PC-9 (cell line): ENCODE data around the gene ARFGAP1. TPM values are rescaled to one million over a fixed set of nuclear protein-coding genes. Genes with fewer than 3 reads are reported as not detected.

Source experiments
- BruUV-seq: library from RNA; stranded (reverse); fragments of 400-500 nt; replicated peaks from 2 replicates; lab custom pipeline; 2021; lab: Mats Ljungman, UMichigan
- CTCF ChIA-PET: fragments of 300-600 bp; sonication (Branson Sonifier 250); formaldehyde crosslinking; loops from one replicate; lab custom pipeline; 2022; ENCODE audit warnings: antibody characterized with exemption; lab: Charles Lee
- POLR2A ChIA-PET: fragments of 300-600 bp; sonication (Branson Sonifier 250); formaldehyde crosslinking; loops from one replicate; lab custom pipeline; 2022; ENCODE audit warnings: antibody characterized with exemption; ENCODE audit not compliant: unreplicated experiment; lab: Charles Lee
- DNase-seq, 2 experiments: peaks; one replicate each; pipeline versions ENCODE4 v3.0.0 to v3.0.0-alpha.2; 2015 to 2022; ENCODE audit warnings: mixed read lengths in 1 of 2
- H2AFZ ChIP-seq: fragments of 200-600 bp; sonication (generic); 2 replicates; pipeline ENCODE4 v1.8.1; 2017; ENCODE audit warnings: antibody characterized with exemption
- H3F3A ChIP-seq: fragments of 200-600 bp; sonication (generic); 2 replicates; pipeline ENCODE4 v1.8.1; 2017; ENCODE audit warnings: antibody characterized with exemption, mild to moderate bottlenecking, low read depth; ENCODE audit not compliant: insufficient read depth
- H3K27ac ChIP-seq: fragments of 200-600 bp; sonication (generic); 2 replicates; pipeline ENCODE4 v1.6.1; 2016; ENCODE audit warnings: mixed run types
- H3K27me3 ChIP-seq: fragments of 200-600 bp; sonication (generic); 2 replicates; pipeline ENCODE4 v1.6.1; 2016; ENCODE audit warnings: low read depth, mixed run types; ENCODE audit not compliant: insufficient read depth
- H3K36me3 ChIP-seq: fragments of 200-600 bp; sonication (generic); 2 replicates; pipeline ENCODE4 v1.6.1; 2016; ENCODE audit warnings: low read depth, mixed run types
- H3K4me1 ChIP-seq: fragments of 200-600 bp; sonication (generic); replicated peaks from 2 replicates; pipeline ENCODE4 v1.6.1; 2016; ENCODE audit warnings: mixed run types; ENCODE audit not compliant: insufficient read depth
- H3K4me2 ChIP-seq: fragments of 200-600 bp; sonication (generic); 2 replicates; pipeline ENCODE4 v1.6.1; 2017; ENCODE audit warnings: mixed run types
- H3K4me3 ChIP-seq: fragments of 200-600 bp; sonication (generic); 2 replicates; pipeline ENCODE4 v1.6.1; 2016; ENCODE audit warnings: mixed run types
- H3K79me2 ChIP-seq: fragments of 200-600 bp; sonication (generic); 2 replicates; pipeline ENCODE4 v1.6.1; 2017; ENCODE audit warnings: low read depth, mixed run types
- H3K9me2 ChIP-seq: fragments of 200-600 bp; sonication (generic); 2 replicates; pipeline ENCODE4 v1.8.1; 2017; ENCODE audit warnings: mild to moderate bottlenecking; ENCODE audit not compliant: insufficient read depth
- H3K9me3 ChIP-seq: fragments of 200-600 bp; sonication (generic); 2 replicates; pipeline ENCODE4 v1.8.1; 2016; ENCODE audit warnings: low read depth; ENCODE audit not compliant: insufficient read depth
- H4K20me1 ChIP-seq: fragments of 200-600 bp; sonication (generic); 2 replicates; pipeline ENCODE4 v1.8.1; 2017; ENCODE audit not compliant: insufficient read depth
- EZH2 ChIP-seq: fragments of 200-600 bp; sonication (generic); IDR thresholded peaks from 2 replicates; pipeline ENCODE4 v1.8.0; 2017; ENCODE audit warnings: antibody characterized with exemption, low read depth
- intact Hi-C: fragments of 100-400 bp; cut with micrococcal nuclease; formaldehyde crosslinking; loops from one replicate; pipeline ENCODE4 v1.10.0; 2022; ENCODE audit not compliant: unreplicated experiment
- total RNA-seq: library from RNA; stranded (reverse); gene quantifications from 2 replicates; pipeline ENCODE4 v1.2.3, GENCODE V29; 2021
- TF ChIP-seq, protein P1 (sequence below): fragments of 200-600 bp; sonication (generic); conservative IDR thresholded peaks from 2 replicates; pipeline ENCODE4 v1.6.1; 2017; ENCODE audit warnings: mixed run types, antibody characterized with exemption, mild to moderate bottlenecking, moderate library complexity

Gene ARFGAP1
- total RNA-seq, 1 experiment from 2014 or later, result 89.0 TPM

DNA sequence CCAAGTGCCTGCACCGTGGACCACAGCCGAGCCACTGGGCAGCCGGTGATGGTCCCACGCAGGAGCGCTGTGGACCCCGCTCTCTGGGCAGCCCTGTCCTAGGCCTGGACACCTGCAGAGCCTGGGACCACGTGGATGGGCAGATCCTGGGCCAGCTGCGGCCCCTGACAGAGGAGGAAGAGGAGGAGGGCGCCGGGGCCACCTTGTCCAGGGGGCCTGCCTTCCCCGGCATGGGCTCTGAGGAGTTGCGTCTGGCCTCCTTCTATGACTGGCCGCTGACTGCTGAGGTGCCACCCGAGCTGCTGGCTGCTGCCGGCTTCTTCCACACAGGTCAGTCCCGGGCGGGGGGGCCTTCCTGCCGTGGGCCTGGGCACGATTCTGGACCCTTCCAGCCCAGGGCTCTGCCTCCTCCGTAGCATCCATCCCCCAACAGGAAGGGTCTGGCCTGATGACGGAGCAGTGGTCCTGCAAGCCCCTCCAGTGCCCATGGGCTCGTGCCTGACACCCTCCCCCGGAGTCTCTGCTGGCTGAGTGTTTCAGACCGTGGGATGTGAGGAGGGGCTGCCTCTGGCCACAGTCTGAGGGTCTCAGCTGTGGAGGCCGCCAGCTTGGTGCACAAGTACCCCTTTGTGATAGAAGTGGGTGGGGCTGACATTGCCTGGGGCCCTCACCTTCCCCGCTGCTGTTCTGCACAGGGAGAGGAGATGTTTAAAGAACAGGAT is 36.3 kb upstream of the ARFGAP1 start:
- Histone ChIP-seq H3K79me2 (no peaks in the 10 kb centered on the region), H3K9me3 (no peaks in the 10 kb centered on the region), H3K4me1 (peaks cover 32% of the 10 kb centered on the region), H2AFZ (no peak overlapping the region), H3K27ac (no peak overlapping the region), H3F3A (peaks cover 23% of the 10 kb centered on the region; the same call in 1 of the 2 replicates), H3K9me2 (no peaks in the 10 kb centered on the region), H4K20me1 (no peaks in the 10 kb centered on the region), H3K36me3 (no peaks in the 10 kb centered on the region), H3K27me3 (no peaks in the 10 kb centered on the region), H3K4me2 (no peak overlapping the region), H3K4me3 (no peak overlapping the region)
- CTCF ChIA-PET, result no interaction called here
- TF ChIP-seq, protein P1, sequence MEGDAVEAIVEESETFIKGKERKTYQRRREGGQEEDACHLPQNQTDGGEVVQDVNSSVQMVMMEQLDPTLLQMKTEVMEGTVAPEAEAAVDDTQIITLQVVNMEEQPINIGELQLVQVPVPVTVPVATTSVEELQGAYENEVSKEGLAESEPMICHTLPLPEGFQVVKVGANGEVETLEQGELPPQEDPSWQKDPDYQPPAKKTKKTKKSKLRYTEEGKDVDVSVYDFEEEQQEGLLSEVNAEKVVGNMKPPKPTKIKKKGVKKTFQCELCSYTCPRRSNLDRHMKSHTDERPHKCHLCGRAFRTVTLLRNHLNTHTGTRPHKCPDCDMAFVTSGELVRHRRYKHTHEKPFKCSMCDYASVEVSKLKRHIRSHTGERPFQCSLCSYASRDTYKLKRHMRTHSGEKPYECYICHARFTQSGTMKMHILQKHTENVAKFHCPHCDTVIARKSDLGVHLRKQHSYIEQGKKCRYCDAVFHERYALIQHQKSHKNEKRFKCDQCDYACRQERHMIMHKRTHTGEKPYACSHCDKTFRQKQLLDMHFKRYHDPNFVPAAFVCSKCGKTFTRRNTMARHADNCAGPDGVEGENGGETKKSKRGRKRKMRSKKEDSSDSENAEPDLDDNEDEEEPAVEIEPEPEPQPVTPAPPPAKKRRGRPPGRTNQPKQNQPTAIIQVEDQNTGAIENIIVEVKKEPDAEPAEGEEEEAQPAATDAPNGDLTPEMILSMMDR, result no peak
- TF ChIP-seq EZH2, result no peak
- no TSS peak for BruUV-seq
- no peak for DNase-seq
- intact Hi-C loops, result no loop called here
- POLR2A ChIA-PET, result no interaction called here

DNA sequence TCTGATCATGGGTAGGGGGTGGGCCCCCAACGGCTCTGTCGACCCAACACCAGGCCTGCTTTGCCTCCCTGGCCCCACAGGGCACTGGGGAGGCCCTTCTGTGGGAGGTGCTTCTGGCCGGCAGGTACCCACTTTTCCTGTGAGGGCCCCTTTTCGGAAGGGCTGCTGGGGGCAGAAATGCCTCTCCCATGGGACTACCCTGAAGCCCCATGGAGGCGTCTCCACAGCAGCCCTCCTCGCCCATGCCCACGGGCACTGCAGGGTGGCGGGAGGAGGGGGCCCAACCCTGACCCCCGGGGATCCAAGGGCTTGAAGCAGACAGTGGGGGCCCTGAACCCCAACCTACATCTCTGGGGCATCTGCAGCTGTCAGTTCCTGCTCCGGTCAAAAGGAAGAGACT is 34.6 kb upstream of the ARFGAP1 start:
- CTCF ChIA-PET, result interaction anchor here (0.6 kb wide), 1 partner anchor 12 kb away, joined by 3 read pairs; no protein-coding TSS in a partner anchor
- BruUV-seq, result no TSS peak
- H3K9me2 ChIP-seq, result no peaks in the 10 kb centered on the region
- H2AFZ ChIP-seq, result no peak overlapping the region
- H3K27me3 ChIP-seq, result 0 out of 2 replicates have a peak, but pooled peaks cover 4% of the 10 kb centered on the region
- H3K4me3 ChIP-seq, result no peak overlapping the region
- POLR2A ChIA-PET, result no interaction called here
- no peaks in the 10 kb centered on the region for H3K36me3 ChIP-seq
- no peaks in the 10 kb centered on the region for H4K20me1 ChIP-seq
- H3K4me1 ChIP-seq, result peaks cover 15% of the 10 kb centered on the region
- no peak overlapping the region for H3K4me2 ChIP-seq
- no peaks in the 10 kb centered on the region for H3K79me2 ChIP-seq
- no peak for TF ChIP-seq EZH2
- TF ChIP-seq, protein P1, result no peak
- H3F3A ChIP-seq, result peaks cover 6% of the 10 kb centered on the region; the same call in 1 of the 2 replicates
- H3K9me3 ChIP-seq, result no peaks in the 10 kb centered on the region
- intact Hi-C loops, result no loop called here
- no peak for DNase-seq
- no peak overlapping the region for H3K27ac ChIP-seq

DNA sequence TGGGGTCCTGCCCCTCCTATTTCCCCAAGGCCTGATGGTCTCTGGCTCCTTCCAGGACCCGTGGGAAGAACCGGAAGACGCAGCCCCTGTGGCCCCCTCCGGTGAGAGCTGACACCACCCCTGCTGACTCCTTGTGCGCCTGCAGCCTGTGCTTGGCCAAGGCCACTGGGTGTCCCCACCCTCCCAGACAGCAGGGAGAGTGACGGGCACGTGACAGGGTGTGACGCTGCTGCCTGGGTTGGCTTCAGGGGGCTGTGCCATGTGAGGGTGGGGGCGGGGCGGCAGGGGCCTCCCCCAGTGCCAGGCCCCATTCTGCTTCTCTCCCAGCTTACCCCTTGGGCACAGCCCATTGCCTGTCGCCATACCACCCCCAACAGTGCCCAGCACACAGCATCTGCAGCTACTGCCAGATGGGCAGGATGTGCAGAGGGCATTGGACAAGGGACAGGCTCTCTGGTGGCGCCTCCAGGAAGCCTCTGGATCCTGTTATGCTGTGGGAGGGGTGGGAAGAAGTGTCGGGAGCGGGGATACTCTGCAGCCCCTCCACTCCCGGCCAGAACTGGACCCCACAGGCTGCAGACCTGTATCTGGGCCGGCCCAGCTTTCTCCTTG is 34.0 kb upstream of the ARFGAP1 start:
- Histone ChIP-seq H3F3A (no peaks in the 10 kb centered on the region), H3K4me3 (no peak overlapping the region), H3K4me1 (peaks cover 9% of the 10 kb centered on the region), H2AFZ (no peak overlapping the region), H3K27me3 (0 out of 2 replicates have a peak, but pooled peaks cover 4% of the 10 kb centered on the region), H3K9me2 (no peaks in the 10 kb centered on the region), H3K4me2 (no peak overlapping the region), H3K9me3 (no peaks in the 10 kb centered on the region), H3K79me2 (no peaks in the 10 kb centered on the region), H3K36me3 (no peaks in the 10 kb centered on the region), H4K20me1 (no peaks in the 10 kb centered on the region), H3K27ac (no peak overlapping the region)
- POLR2A ChIA-PET, result no interaction called here
- intact Hi-C loops, result no loop called here
- CTCF ChIA-PET, result interaction anchor here (0.6 kb wide), 1 partner anchor 13 kb away, joined by 3 read pairs; no protein-coding TSS in a partner anchor
- TF ChIP-seq, protein P1, result no peak
- no peak for TF ChIP-seq EZH2
- no TSS peak for BruUV-seq
- DNase-seq, result no peak
